Stimulated activated memory B cell treated with anti-CD40 and anti-IgM and Interleukin-4, amounts not matched to agents 10 μg/mL and 1 μg/mL and 100 μg/mL, for 72 hours (primary cell): ENCODE results near the gene OR5C1.
"Not testable (repeated sequence)": the region's sequence is repeated elsewhere in the genome, so short reads cannot be mapped to it uniquely, and the experiment has no call there.

ENCODE experiments used
- ATAC-seq: fragments of 150-1000 bp; cut with Tn5 transposase; 2 replicates; pipeline ENCODE4 v1.10.0; 2021
- H3K27ac Mint-ChIP-seq: one replicate; pipeline ENCODE4 v1.8.0; 2022; ENCODE audit warnings: mild to moderate bottlenecking, mixed read lengths
- H3K27me3 Mint-ChIP-seq: one replicate; pipeline ENCODE4 v1.8.0; 2022; ENCODE audit warnings: mixed read lengths
- H3K36me3 Mint-ChIP-seq: one replicate; pipeline ENCODE4 v1.8.0; 2022; ENCODE audit warnings: mixed read lengths
- H3K4me1 Mint-ChIP-seq: one replicate; pipeline ENCODE4 v1.8.0; 2022; ENCODE audit warnings: mixed read lengths
- H3K4me3 Mint-ChIP-seq: one replicate; pipeline ENCODE4 v1.8.0; 2022; ENCODE audit warnings: mild to moderate bottlenecking, moderate library complexity, mixed read lengths
- H3K9me3 Mint-ChIP-seq: one replicate; pipeline ENCODE4 v1.8.0; 2022; ENCODE audit warnings: mixed read lengths

OR5C1 gene

GRCh38 chr9:122822056-122822455 lies 33.3 kb downstream of the OR5C1 start:
- no peak overlapping the region for H3K27ac Mint-ChIP-seq
- H3K9me3 Mint-ChIP-seq: no peaks in the 10 kb centered on the region
- peaks cover 32% of the 10 kb centered on the region for H3K4me1 Mint-ChIP-seq
- H3K4me3 Mint-ChIP-seq: no peak overlapping the region
- no peak for ATAC-seq
- peaks cover 27% of the 10 kb centered on the region for H3K36me3 Mint-ChIP-seq
- no peaks in the 10 kb centered on the region for H3K27me3 Mint-ChIP-seq

GRCh38 chr9:122822938-122823337 lies 34.2 kb downstream of the OR5C1 start:
- Mint-ChIP-seq H3K27me3 (no peaks in the 10 kb centered on the region), H3K4me3 (no peak overlapping the region), H3K4me1 (peaks cover 39% of the 10 kb centered on the region), H3K36me3 (peaks cover 27% of the 10 kb centered on the region), H3K9me3 (no peaks in the 10 kb centered on the region), H3K27ac (no peak overlapping the region)
- ATAC-seq: no peak

DNA sequence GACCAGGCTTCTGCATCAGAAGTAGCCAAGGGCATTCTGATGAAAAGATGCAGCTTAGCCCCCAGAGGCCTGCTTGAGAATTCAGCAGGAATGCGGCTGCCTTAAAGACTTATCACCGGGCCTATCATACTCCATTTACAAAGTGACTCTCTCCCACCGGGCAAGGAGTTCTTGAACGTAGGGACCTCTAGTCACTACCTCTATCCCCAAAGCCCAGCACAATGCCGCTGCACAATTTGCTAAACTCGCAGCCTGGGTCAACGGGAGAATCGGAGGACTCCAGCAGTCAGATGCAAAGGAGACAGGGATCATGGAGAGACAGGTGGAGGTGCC lies 39.0 kb downstream of the OR5C1 start:
- peak; percentile 14 for ATAC-seq
- Mint-ChIP-seq H3K27ac (peak overlapping the region; percentile 93), H3K36me3 (peaks cover 5% of the 10 kb centered on the region), H3K27me3 (no peaks in the 10 kb centered on the region), H3K4me1 (peaks cover 31% of the 10 kb centered on the region), H3K9me3 (no peaks in the 10 kb centered on the region), H3K4me3 (peak overlapping the region; percentile 98)

GRCh38 chr9:122828965-122829284 lies 40.2 kb downstream of the OR5C1 start:
- Mint-ChIP-seq H3K27ac (peak overlapping the region; percentile 93), H3K4me3 (peak overlapping the region; percentile 98), H3K4me1 (peaks cover 27% of the 10 kb centered on the region)
- H3K9me3 Mint-ChIP-seq, H3K36me3 Mint-ChIP-seq, ATAC-seq, H3K27me3 Mint-ChIP-seq: not testable (repeated sequence)

- Mint-ChIP-seq H3K36me3 (no peaks in the 10 kb centered on the region), H3K27me3 (no peaks in the 10 kb centered on the region), H3K27ac (peak overlapping the region; percentile 3), H3K4me3 (no peak overlapping the region), H3K9me3 (no peaks in the 10 kb centered on the region), H3K4me1 (peaks cover 17% of the 10 kb centered on the region)
- ATAC-seq: no peak
Observed at GRCh38 chr9:122832194-122832593, 43.5 kb downstream of the OR5C1 start.

DNA sequence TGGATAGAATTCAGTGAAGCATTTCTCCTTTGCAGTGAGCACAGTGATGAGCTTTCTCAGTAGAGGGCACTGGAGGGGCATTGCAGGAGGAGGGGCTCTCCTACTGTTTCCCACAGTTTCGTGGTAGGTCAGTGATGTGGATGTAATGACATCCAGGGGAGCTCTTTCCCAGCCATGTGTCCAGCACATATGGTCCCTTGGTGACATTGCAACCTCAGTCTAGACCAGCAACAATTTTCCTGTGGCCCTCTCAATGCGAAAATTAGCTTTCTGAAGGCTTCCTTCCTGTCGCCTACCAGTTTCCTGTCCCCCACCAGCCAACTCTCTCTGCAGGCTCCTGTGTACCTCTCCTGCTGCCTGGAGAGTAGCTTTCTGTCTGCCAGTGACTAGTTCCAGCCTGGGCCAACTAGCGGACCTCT lies 46.6 kb downstream of the OR5C1 start:
- Mint-ChIP-seq H3K4me3 (peak overlapping the region; percentile 15), H3K36me3 (no peaks in the 10 kb centered on the region), H3K4me1 (peaks cover 11% of the 10 kb centered on the region), H3K27ac (no peak overlapping the region), H3K9me3 (no peaks in the 10 kb centered on the region), H3K27me3 (no peaks in the 10 kb centered on the region)
- ATAC-seq: no peak

DNA sequence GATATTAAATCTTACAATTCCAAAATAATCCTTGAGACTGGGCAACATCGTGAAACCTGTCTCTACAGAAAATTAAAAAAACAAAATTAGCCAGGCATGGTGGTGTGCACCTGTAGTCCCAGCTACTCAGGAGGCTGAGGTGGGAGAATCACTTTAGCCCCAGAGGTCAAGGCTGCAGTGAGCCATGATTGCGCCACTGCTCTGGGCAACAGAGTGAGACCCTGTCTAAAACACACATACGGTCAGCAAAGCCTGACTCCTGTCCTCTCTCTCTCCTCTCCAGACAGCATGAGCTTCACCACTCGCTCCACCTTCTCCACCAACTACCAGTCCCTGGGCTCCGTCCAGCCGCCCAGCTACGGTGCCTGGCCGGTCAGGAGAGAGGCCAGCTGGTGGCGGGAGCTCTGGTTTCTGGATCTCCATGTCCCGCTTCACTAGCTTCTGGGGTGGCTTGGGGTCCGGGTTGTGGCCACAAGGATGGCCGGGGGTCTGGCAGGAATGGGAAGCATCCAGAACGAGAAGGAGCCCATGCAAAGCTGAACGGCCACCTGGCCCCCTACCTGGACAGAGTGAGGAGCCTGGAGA lies 48.6 kb downstream of the OR5C1 start:
- peaks cover 11% of the 10 kb centered on the region for H3K4me1 Mint-ChIP-seq
- H3K36me3 Mint-ChIP-seq: no peaks in the 10 kb centered on the region
- no peak overlapping the region for H3K4me3 Mint-ChIP-seq
- ATAC-seq: no peak
- H3K27me3 Mint-ChIP-seq: no peaks in the 10 kb centered on the region
- H3K9me3 Mint-ChIP-seq: no peaks in the 10 kb centered on the region
- no peak overlapping the region for H3K27ac Mint-ChIP-seq

- not testable (repeated sequence) for H3K36me3 Mint-ChIP-seq, H3K4me3 Mint-ChIP-seq, H3K9me3 Mint-ChIP-seq, H3K27me3 Mint-ChIP-seq, ATAC-seq, H3K27ac Mint-ChIP-seq
- H3K4me1 Mint-ChIP-seq: peaks cover 11% of the 10 kb centered on the region
Observed at GRCh38 chr9:122838441-122838840, 49.7 kb downstream of the OR5C1 start.
